IPS-18c (cell line): ENCODE measurements around the gene OXT.
"Not testable (repeated sequence)": the region's sequence is repeated elsewhere in the genome, so short reads cannot be mapped to it uniquely, and the experiment has no call there.

Experiments
- H3K4me3 ChIP-seq: 2 replicates; pipeline ENCODE4 v1.7.0; 2013; ENCODE audit warnings: low read depth, mild to moderate bottlenecking, low read length, moderate library complexity; ENCODE audit not compliant: insufficient read depth
- H3K9me3 ChIP-seq: one replicate; pipeline ENCODE4 v1.6.1; 2013; ENCODE audit warnings: mild to moderate bottlenecking, low read length, moderate library complexity; ENCODE audit not compliant: control insufficient read depth, insufficient read depth

The OXT gene

DNA sequence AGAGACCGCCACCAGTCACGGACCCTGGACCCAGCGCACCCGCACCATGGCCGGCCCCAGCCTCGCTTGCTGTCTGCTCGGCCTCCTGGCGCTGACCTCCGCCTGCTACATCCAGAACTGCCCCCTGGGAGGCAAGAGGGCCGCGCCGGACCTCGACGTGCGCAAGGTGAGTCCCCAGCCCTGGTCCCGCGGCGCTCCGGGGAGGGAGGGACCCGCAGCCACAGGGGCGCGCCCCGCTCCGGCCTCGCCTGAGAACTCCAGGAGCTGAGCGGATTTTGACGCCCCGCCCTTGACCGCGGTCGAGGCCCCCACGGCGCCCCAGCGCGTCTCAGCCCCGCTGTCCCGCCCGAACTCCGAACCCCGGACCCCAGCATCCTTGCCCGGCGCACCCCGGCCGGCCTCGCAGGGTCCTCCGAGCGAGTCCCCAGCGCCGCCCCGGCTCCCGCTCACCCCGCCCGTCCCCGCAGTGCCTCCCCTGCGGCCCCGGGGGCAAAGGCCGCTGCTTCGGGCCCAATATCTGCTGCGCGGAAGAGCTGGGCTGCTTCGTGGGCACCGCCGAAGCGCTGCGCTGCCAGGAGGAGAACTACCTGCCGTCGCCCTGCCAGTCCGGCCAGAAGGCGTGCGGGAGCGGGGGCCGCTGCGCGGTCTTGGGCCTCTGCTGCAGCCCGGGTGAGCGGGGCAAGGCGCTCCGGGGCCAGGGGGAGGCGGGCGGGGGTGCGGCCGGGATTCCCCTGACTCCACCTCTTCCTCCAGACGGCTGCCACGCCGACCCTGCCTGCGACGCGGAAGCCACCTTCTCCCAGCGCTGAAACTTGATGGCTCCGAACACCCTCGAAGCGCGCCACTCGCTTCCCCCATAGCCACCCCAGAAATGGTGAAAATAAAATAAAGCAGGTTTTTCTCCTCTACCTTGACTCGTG lies at the start of gene OXT:
Gene OXT, plus strand, starts transcription at position 11 of the 920 bp plus-strand sequence. Its CDS starts 36 bp downstream, at position 47.
- Histone ChIP-seq H3K4me3 (peak within 1 kb of the TSS; percentile 36; the same call in 1 of the 2 replicates), H3K9me3 (peaks cover 2% of the 10 kb centered on the region)

DNA sequence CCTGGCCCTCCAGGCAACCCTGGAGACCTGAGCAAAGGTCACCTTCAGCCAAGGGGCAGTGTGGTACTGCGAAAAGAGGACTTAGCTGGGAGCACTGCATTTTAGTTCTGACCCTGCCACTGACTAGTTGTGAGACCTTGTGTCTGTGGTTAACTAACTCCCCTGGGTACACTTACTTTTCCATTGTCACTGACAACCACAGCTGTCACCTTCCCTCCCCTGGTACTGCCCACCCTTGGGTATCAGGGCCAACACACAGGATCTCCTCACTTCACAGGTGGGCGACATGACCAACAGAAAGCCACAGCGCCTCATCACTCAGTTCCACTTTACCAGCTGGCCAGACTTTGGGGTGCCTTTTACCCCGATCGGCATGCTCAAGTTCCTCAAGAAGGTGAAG lies 49.6 kb upstream of the OXT start:
- no peak overlapping the region for H3K4me3 ChIP-seq
- H3K9me3 ChIP-seq: no peaks in the 10 kb centered on the region

GRCh38 chr20:3022559-3023490 lies 48.6 kb upstream of the OXT start:
- H3K4me3 ChIP-seq, H3K9me3 ChIP-seq: not testable (repeated sequence)

DNA sequence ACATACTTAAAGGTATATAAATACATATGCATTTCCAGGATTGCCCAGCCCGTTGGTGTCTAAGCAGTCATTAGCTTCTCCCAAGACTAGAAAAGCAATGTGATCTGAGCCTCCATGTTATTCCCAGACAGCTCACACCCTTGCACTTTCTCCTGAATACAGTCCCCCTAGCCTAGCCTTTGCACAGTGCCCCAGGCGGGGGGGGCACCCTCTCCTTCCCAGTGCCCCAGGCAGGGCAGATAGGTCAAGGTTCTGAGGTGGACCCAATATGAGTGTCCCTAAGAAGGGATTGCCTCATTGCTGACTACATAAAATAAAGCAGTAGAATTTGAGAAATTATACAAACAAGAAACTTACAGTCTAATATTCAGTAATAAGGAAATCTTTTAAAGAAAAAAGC lies 43.4 kb upstream of the OXT start:
- no peak overlapping the region for H3K4me3 ChIP-seq
- H3K9me3 ChIP-seq: no peaks in the 10 kb centered on the region

DNA sequence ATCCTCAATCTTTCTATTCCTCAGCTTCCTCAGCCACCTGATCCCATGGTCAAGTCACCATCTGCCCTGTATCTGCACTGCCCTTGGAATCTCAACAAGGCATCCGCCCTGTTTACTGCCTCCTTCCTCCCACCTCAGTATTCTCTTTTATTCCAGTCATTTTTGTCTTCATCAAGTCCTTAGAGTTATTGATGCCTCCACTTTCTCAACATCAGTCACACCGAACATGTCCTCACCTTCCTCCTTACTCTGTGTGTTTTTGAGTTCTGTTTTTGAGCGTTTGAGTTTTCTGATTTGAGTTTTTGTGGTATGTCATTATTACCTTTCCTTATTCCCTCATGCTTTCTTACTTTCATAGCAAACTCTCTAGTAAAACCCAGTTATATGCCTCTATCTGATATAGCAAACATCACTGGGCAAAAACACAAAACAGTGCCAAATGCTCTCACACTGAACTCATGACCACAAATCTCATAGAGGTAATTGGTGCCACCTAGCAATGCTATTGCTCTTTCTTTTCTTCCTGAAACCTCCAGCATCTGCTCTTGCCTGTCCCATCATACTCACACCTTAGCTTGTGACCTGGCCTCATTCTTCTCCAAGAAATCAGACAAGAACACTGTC lies 39.8 kb upstream of the OXT start:
- Histone ChIP-seq H3K4me3 (no peak overlapping the region), H3K9me3 (no peaks in the 10 kb centered on the region)

- Histone ChIP-seq H3K4me3 (no peak overlapping the region), H3K9me3 (no peaks in the 10 kb centered on the region)
Observed at GRCh38 chr20:3032624-3033023, 38.8 kb upstream of the OXT start.

DNA sequence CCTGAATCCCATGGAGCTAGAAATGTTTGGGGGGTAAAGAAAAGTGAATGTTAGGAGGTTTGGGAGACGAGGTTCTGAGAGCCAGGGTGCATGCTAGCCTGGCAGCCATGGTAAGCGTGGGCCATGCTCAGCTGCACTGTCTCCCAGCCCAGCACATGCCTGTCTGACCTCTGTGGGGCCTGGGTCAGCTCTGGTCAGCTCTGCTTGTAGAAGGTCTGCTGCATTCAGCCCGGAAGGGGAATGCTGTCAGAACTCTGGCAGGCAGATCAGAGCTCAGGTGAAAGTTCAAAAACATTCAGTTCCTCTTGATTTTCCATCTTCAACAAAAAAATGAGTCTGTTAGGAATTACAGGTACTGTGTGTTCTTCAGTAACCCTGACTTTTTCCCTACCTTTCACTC lies 33.8 kb upstream of the OXT start:
- H3K4me3 ChIP-seq: no peak overlapping the region
- H3K9me3 ChIP-seq: peaks cover 2% of the 10 kb centered on the region

- peaks cover 2% of the 10 kb centered on the region for H3K9me3 ChIP-seq
- H3K4me3 ChIP-seq: no peak overlapping the region
Observed at GRCh38 chr20:3038454-3038853, 33.0 kb upstream of the OXT start.

DNA sequence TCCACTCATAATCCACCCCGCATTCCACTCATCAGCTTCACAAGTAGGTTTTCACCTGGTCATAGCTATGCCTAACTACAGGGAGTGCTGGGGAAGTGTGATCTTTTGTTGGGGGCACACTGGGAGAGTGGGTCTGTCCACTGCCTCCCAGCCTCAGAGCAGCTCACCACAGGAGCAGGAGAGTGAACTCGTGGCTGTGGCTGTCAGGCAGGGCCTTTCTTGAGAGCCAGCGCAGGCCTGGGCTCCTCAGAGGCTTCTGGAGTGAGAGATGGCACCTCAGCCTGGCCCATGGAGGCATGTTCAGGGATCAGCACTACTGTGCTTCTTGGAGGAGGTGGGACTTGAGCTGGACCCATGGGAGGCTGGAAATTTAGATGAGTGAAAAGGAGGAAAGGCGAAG lies 32.0 kb upstream of the OXT start:
- H3K9me3 ChIP-seq: peaks cover 2% of the 10 kb centered on the region

GRCh38 chr20:3040086-3040485 lies 31.3 kb upstream of the OXT start:
- peaks cover 2% of the 10 kb centered on the region for H3K9me3 ChIP-seq
- no peak overlapping the region for H3K4me3 ChIP-seq

More for the DNA sequence above, 32.0 kb upstream of the OXT start:
- H3K4me3 ChIP-seq: no peak overlapping the region

GRCh38 chr20:3041854-3042409 lies 29.5 kb upstream of the OXT start:
- H3K4me3 ChIP-seq: no peak overlapping the region

GRCh38 chr20:3042625-3043024 lies 28.8 kb upstream of the OXT start:
- peaks cover 4% of the 10 kb centered on the region for H3K9me3 ChIP-seq
- no peak overlapping the region for H3K4me3 ChIP-seq

More at GRCh38 chr20:3041854-3042409, 29.5 kb upstream of the OXT start:
- peaks cover 4% of the 10 kb centered on the region for H3K9me3 ChIP-seq

DNA sequence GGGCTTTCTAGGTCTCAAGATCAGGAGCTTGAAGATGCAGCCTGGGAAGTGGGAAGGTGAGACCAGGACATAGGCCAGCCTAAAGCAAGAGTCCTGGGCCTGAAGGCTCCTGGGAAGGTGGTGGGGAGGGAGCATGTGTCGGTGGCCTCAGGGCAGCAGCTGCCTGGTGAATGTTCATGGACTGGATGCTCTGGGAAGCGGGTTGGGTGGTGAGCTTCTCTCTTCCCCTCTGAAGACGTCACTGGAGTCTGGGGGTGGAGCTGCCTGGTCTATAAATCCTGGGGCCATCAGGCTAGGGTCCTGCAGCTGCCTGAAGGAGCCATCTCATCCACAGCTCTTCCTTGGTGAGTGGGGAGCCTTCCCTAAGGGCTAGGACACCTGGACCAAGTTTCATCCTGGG lies 28.1 kb upstream of the OXT start, which contains the start of gene GNRH2:
Gene GNRH2, plus strand, starts transcription at position 301 of the 400 bp plus-strand sequence. CDS start 793 bp downstream, outside the sequence.
- no peak within 1 kb of the TSS for H3K4me3 ChIP-seq

DNA sequence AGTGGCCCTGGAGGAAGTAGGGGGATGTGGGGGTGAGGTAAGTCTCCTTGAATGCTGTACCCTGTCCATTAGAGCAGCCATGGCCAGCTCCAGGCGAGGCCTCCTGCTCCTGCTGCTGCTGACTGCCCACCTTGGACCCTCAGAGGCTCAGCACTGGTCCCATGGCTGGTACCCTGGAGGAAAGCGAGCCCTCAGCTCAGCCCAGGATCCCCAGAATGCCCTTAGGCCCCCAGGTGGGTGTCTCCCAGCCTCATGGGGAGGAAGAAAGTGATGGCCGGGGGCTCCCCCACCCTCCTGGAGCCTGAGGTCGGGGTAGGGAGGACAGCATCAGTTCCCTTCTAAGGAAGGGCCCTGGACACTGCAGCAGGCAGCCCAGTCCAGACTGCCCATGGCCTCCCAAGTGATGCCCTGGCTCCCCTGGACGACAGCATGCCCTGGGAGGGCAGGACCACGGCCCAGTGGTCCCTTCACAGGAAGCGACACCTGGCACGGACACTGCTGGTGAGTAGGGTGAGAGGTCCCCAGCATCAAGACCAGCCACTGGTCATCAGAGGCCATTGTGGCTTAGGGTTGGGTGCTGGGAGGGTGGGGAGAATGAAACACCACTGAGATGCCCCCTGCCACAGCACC lies 27.0 kb upstream of the OXT start:
- Histone ChIP-seq H3K4me3 (no peak overlapping the region), H3K9me3 (peaks cover 2% of the 10 kb centered on the region)

More for the DNA sequence above, 28.1 kb upstream of the OXT start, which contains the start of gene GNRH2:
- H3K9me3 ChIP-seq: peaks cover 4% of the 10 kb centered on the region

DNA sequence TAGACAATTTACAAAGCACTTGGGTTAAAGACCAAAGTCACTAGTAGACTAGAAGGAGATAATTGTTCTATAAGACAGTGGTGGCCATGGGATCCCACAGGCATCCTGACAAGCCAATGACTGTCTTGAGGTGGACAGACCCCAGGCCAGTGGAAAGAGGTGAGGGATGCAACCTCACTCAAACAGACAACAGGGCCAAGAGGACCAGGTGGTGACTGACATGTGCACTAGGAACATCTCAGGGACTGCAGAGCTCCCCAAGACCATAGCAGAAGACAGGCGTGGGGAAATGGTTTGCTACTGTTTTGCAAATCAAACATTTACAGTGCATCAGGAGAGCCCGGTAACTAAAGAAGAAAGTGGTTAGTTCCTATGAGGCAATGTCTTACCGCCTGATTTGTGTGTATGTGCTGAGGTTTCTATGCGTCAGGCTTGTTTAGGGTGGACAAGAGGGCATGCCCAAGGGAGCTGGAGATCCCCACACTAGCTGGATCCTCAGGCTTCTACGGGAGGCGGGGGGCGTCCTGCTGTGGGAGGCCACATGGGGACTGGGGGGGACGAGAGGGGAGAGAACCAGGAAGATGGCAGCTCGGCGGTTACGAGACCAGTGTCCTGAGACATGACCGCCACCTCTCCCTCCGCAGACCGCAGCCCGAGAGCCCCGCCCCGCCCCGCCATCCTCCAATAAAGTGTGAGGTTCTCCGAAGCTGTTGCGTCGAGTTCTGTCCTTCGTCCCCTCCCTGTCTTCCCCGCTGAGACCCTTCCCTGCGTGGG lies 26.2 kb upstream of the OXT start:
- H3K9me3 ChIP-seq: peaks cover 2% of the 10 kb centered on the region
- peak overlapping the region; percentile 94 for H3K4me3 ChIP-seq
